Fibroblast of lung (primary cell): Measurements from ENCODE around the gene DUS2.

ENCODE experiments used
- CTCF ChIP-seq, 2 donors: IDR thresholded peaks in 1 of 2; conservative IDR thresholded peaks in 1 of 2; 1 replicate in 1 of 2; 2 replicates in 1 of 2; pipeline ENCODE4 v1.5.1; 2011 to 2012; ENCODE audit warnings: low read length in 2 of 2, control low read depth in 1 of 2, inconsistent platforms in 1 of 2, low read depth in 1 of 2, mild to moderate bottlenecking in 1 of 2
- EZH2 ChIP-seq: IDR thresholded peaks from 2 replicates; pipeline ENCODE4 v1.5.1; 2012; ENCODE audit warnings: low read length, control low read depth, mild to moderate bottlenecking; ENCODE audit errors: missing control alignments

GRCh38 chr16:68055395-68055794 lies 32.3 kb downstream of the DUS2 start:
- TF ChIP-seq CTCF (conservative IDR thresholded peaks at IDR 0.05 in 1 of 2, IDR thresholded peaks at IDR 0.05 in 1 of 2; ENCODE audit: low read depth in 1 of 2, low read length in 2 of 2) (no peak), EZH2 (no peak)
